Stimulated activated CD4-positive, alpha-beta T cell treated with anti-CD3 and anti-CD28 coated beads, Interleukin-15, amount 100 ng/mL, for 48 hours (primary cell): ENCODE results near the gene POP7.
"Not testable (repeated sequence)": the region's sequence is repeated elsewhere in the genome, so short reads cannot be mapped to it uniquely, and the experiment has no call there.

Experiments used
- DNase-seq, 2 donors: peaks; one replicate each; pipeline ENCODE4 v3.0.0-alpha.2; 2020; ENCODE audit warnings: low read depth in 2 of 2

POP7 gene

DNA sequence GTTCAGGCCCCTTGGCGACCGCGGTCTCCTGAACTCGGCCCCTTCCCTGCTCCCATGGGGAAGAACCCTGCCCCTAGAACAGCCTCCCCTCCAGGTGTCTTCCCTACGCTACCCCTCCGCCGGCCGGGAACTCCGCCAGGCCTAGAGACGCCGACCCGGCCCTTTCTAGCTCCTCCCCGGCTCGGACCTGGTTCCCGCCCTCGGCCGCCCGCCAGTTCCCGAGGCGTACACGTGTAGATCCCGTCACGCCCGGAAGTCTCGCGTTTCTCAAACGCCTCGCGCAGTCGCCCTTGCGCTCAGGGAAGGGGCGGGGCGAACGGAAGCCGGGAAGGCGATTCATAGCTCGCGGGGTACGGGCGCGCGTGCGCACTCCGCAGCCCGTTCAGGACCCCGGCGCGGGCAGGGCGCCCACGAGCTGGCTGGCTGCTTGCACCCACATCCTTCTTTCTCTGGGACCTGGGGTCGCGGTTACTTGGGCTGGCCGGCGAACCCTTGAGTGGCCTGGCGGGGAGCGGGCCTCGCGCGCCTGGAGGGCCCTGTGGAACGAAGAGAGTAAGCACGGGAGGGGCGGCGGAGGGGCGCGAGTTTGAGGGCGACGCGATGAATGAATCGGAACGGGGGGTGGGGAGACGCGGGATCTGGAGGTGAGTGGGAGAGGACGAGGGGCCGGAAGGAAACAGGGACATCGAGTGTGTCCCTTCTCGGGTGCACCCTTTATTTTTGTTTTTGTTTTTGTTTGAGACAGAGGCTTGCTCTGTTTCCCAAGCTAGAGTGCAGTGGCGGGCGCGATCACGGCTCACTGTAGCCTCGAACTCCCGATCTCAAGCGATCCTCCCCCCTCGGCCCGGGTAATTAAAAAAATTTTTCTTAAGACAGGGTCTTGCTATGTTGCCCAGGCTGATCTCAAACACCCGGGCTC is at the start of gene POP7:
Gene POP7, plus strand, starts transcription at position 369 of the 919 bp plus-strand sequence. CDS start 710 bp downstream, outside the sequence.
- DNase-seq, result peak; percentile 99

DNA sequence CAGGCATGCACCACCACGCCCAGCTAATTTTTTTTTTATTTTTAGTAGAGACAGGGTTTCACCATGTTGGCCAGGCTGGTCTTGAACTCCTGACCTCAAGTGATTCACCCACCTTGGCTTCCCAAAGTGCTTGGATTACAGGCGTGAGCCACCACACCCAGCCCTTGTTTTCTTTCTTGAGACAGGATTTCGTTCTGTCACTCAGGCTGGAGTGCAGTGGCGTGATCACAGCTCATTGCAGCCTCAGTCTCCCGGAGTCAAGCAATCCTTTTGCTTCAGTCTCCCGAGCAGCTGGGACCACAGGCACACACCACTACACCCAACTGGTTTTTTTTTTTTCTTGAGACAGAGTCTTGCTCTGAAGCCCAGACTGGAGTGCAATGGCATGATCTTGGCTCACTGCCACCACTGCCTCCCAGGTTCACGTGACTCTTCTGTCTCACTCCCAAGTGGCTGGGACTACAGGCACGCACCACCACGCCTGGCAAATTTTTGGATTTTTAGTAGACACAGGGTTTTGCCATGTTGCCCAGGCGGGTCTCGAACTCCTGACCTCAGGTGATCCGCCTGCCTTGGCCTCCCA is 43.6 kb upstream of the POP7 start:
- DNase-seq, result not testable (repeated sequence)

- no peak for DNase-seq
Measured at GRCh38 chr7:100665168-100665726, 40.7 kb upstream of the POP7 start.

- no peak for DNase-seq
Measured at GRCh38 chr7:100667331-100668068, 38.4 kb upstream of the POP7 start.

- DNase-seq, result no peak
Measured at GRCh38 chr7:100668069-100668449, 37.9 kb upstream of the POP7 start.

DNA sequence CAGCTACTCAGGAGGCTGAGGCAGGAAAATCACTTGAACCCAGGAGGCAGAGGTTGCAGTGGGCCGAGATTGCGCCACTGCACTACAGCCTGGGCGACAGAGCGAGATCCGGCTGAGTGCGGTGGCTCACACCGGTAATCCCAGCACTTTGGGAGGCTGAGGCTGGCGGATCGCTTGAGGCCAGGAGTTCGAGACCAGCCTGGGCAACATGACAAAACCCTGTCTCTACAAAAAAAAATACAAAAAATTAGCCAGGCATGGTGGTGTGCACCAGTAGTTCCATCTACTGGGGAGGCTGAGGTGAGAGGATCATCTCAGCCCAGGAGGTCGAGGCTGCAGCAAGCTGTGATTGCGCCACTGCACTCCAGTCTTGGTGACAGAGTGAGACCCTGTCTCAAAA is 36.8 kb upstream of the POP7 start:
- DNase-seq, result not testable (repeated sequence)

DNA sequence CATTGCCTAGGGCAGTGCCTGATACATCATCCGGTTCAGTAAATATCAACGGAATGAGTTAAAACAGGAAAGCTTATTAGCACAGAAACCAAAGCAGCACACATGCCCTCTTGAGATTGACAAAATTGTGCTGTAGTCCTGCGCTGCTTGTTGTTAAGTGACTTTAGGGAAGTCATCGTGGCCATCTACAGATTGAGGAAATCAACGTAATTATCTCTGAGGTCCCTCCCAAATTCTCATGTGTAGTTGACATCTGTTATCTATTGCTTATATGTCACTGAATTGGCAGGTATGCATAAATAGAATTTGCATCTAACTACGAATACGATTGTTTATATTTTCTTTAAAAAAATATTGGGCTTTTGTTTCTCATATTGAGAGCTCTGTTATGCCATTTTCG is 35.8 kb upstream of the POP7 start:
- no peak for DNase-seq

DNA sequence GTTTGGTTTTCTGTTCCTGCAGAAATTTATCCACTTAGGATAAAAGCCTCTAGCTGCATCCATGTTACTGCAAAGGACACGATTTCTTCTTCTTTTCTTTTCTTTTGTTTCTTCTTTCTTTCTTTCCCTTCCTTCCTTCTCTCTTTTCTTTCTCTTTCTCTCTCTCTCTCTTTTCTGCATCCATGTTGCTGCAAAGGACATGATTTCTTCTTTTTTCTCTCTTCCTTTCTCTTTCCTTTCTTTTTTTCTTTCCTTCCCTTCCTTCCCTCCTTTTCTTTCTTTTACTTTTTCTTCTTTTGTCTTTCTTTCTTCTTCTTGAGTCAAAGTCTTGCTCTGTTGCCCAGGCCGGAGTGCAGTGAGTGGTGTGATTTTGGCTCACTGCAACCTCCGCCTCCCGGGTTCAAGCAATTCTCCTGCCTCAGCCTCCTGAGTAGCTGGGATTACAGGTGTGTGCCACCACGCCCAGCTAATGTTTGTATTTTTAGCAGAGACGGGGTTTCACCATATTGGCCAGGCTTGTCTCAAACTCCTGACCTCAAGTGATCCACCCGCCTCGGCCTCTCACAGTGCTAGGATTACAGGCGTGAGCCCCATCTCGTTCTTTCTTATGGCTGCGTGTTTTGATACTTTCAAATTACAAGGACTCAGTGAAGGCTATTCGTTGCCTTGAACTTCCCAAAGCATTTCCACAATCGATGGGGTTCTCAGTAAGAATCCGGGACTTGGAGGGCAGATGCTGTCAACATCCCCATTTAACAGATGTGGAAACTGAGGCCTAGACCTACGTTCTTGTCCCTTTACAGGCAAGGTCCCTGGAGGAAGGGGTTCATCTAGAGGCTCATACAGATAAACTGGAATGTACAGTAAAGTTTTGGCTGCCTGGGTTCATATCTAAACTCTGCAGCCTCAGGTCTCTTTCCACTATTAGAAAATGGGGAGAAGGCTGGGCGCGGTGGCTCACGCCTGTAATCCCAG is 34.3 kb upstream of the POP7 start:
- DNase-seq, result no peak

DNA sequence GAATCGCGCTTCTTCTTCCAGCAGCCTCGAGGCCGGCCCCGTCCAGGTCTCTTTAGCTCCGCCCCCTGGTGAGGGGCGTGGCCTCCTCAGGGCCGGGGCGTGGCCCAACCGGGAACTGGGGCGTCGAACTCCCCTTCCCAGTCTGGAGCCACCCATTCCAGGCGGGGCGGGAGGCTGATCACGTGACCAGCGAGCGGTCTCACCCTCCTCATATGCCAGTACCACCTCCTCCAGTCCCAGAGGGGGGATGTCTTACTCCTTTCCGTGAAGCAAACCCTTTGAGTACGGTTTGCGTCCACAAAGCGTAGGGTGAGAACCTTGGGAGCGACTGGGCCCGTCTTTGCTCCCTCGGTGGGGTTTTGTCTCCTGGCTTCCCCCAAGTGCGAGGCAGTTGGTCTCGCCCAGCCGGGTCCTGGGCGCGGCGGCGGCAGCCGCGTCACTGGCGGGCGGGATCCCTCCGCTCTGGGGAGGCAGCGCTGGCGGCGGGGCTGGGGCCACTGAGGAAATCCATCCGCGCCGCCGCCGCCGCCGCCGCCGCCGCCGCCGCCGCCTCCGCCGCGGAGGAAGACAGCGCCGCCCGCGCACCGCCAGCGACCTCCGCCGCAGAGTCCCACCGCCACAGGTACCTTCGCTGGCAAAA is 32.5 kb upstream of the POP7 start, which contains the start of gene GNB2:
Gene GNB2, plus strand, starts transcription at position 439 of the 640 bp plus-strand sequence. CDS start 2,526 bp downstream, outside the sequence.
- peak; percentile 99 for DNase-seq

DNA sequence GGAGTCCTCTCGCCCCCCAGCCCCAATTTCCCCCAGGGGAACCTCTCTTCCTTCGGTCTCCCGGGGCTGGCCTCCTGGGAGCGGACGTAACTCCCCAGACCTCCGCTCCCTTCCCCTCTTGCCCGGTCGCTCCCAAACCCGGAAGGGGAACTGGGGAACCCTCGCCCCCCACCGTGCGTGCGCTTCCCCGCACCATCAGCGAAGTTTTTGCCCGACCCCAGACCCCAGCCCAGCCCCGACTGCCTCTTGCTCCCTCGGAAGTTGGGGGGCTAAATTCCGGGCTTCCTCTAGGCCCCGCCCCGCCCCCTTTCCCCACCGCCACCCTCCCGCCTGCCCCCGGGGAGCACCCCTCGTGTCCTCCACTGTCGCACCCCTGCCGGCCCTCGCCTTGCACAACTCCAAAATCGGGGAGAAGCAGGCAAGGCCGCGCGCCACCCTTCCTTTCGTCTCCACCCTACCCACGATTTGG is 31.9 kb upstream of the POP7 start:
- no peak for DNase-seq

- DNase-seq, result no peak
Measured at GRCh38 chr7:100674411-100675104, 31.4 kb upstream of the POP7 start.

- DNase-seq, result no peak
Measured at GRCh38 chr7:100675105-100675451, 30.8 kb upstream of the POP7 start.

- peak; percentile 65 to 69 for DNase-seq
Measured at GRCh38 chr7:100675581-100676350, 30.2 kb upstream of the POP7 start.

- no peak for DNase-seq
Measured at GRCh38 chr7:100676501-100677306, 29.2 kb upstream of the POP7 start.

- no peak for DNase-seq
Measured at GRCh38 chr7:100677308-100678267, 28.3 kb upstream of the POP7 start.

DNA sequence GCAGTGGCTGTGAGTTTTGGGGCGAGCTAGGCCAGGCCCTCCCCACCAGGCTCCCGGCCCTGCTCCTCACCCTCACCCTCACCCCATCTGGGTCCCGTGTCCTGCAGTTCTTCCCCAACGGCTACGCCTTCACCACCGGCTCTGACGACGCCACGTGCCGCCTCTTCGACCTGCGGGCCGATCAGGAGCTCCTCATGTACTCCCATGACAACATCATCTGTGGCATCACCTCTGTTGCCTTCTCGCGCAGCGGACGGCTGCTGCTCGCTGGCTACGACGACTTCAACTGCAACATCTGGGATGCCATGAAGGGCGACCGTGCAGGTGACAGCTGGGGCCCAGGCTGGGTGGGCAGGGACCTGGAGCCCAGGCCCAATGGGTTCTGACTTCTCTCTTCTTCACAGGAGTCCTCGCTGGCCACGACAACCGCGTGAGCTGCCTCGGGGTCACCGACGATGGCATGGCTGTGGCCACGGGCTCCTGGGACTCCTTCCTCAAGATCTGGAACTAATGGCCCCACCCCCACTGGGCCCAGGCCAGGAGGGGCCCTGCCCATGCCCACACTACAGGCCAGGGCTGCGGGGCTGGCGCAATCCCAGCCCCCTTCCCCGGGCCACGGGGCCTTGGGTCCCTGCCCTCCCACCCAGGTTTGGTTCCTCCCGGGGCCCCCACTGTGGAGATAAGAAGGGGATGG is 27.5 kb upstream of the POP7 start:
- no peak for DNase-seq
